Thymus (tissue), 11 donors: ENCODE measurements around the gene ADAMTS19. TPM values are rescaled to one million over a fixed set of nuclear protein-coding genes. Genes with fewer than 3 reads are reported as not detected.

ENCODE experiments used
- DNase-seq, 9 donors: peaks; one replicate each; pipeline ENCODE4 v3.0.0-alpha.2; 2013; ENCODE audit warnings: low spot score in 9 of 9, low read depth in 6 of 9, missing footprints in 1 of 9
- H3K27ac ChIP-seq, 2 donors: one replicate each; pipeline ENCODE4 v1.5.1; 2013; ENCODE audit warnings: control low read depth in 1 of 2, low read depth in 1 of 2, low read length in 1 of 2, mild to moderate bottlenecking in 1 of 2, moderate library complexity in 1 of 2
- H3K27me3 ChIP-seq, 2 donors: one replicate each; pipeline ENCODE4 v1.5.1; 2013; ENCODE audit warnings: low read length in 1 of 2; ENCODE audit not compliant: control insufficient read depth in 2 of 2, insufficient read depth in 1 of 2
- H3K36me3 ChIP-seq, 2 donors: one replicate each; pipeline ENCODE4 v1.5.1; 2013; ENCODE audit warnings: low read length in 1 of 2, mild to moderate bottlenecking in 1 of 2, moderate library complexity in 1 of 2; ENCODE audit not compliant: control insufficient read depth in 2 of 2, insufficient read depth in 2 of 2
- H3K4me1 ChIP-seq, 2 donors: one replicate each; pipeline ENCODE4 v1.5.1; 2013; ENCODE audit warnings: low read length in 2 of 2; ENCODE audit not compliant: control insufficient read depth in 2 of 2, insufficient read depth in 2 of 2
- H3K4me3 ChIP-seq, 2 donors: one replicate each; pipeline ENCODE4 v1.5.1; 2013; ENCODE audit warnings: low read length in 2 of 2, control low read depth in 1 of 2, mild to moderate bottlenecking in 1 of 2
- H3K9me3 ChIP-seq, 2 donors: one replicate each; pipeline ENCODE4 v1.5.1; 2013; ENCODE audit warnings: low read length in 1 of 2, mild to moderate bottlenecking in 1 of 2; ENCODE audit not compliant: control insufficient read depth in 2 of 2, insufficient read depth in 1 of 2
- WGBS: extraction: QIAGEN DNeasy Blood & Tissue Kit; methylation state at CpG from one replicate; pipeline ENCODE4 v1.1.7; 2013; 5-methylcytosine and 5-hydroxymethylcytosine counted together
- polyA plus RNA-seq: library from polyadenylated mRNA; stranded (reverse); fragments of 200-250 nt; gene quantifications from one replicate; pipeline ENCODE4 v1.2.3, GENCODE V29; 2013
- total RNA-seq: library from RNA; stranded (reverse); fragments of 120-200 nt; gene quantifications from one replicate; pipeline ENCODE4 v1.2.4, GENCODE V29; 2013
- donor health status: healthy.

Gene ADAMTS19
- total and polyA plus RNA-seq, 2 donors: 0.09 to 0.76 TPM

- H3K27ac ChIP-seq: no peak overlapping the region
- no peaks in the 10 kb centered on the region for H3K9me3 ChIP-seq
- H3K27me3 ChIP-seq: no peaks in the 10 kb centered on the region
- no peaks in the 10 kb centered on the region for H3K36me3 ChIP-seq
- DNase-seq: no peak
- no peaks in the 10 kb centered on the region for H3K4me1 ChIP-seq
- H3K4me3 ChIP-seq: no peak overlapping the region
Measured at GRCh38 chr5:129499208-129499852, 39.2 kb downstream of the ADAMTS19 start.

GRCh38 chr5:129500101-129500500 lies 40.0 kb downstream of the ADAMTS19 start:
- Histone ChIP-seq H3K4me1 (no peaks in the 10 kb centered on the region), H3K36me3 (no peaks in the 10 kb centered on the region), H3K9me3 (no peaks in the 10 kb centered on the region), H3K4me3 (no peak overlapping the region), H3K27me3 (no peaks in the 10 kb centered on the region), H3K27ac (no peak overlapping the region)
- WGBS: 97% methylated on average over 3 of the region's 3 CpGs
- no peak for DNase-seq

GRCh38 chr5:129506086-129506485 lies 46.0 kb downstream of the ADAMTS19 start:
- no peak overlapping the region for H3K4me3 ChIP-seq
- H3K4me1 ChIP-seq: no peaks in the 10 kb centered on the region
- DNase-seq: no peak
- 96% methylated on average over 1 of the region's 1 CpG for WGBS
- H3K9me3 ChIP-seq: no peaks in the 10 kb centered on the region
- H3K27me3 ChIP-seq: no peaks in the 10 kb centered on the region
- H3K27ac ChIP-seq: no peak overlapping the region
- H3K36me3 ChIP-seq: no peaks in the 10 kb centered on the region

GRCh38 chr5:129506950-129507349 lies 46.9 kb downstream of the ADAMTS19 start:
- Histone ChIP-seq H3K27ac (no peak overlapping the region), H3K36me3 (no peaks in the 10 kb centered on the region), H3K27me3 (no peaks in the 10 kb centered on the region), H3K4me1 (no peaks in the 10 kb centered on the region), H3K9me3 (no peaks in the 10 kb centered on the region), H3K4me3 (no peak overlapping the region)
- DNase-seq: no peak

DNA sequence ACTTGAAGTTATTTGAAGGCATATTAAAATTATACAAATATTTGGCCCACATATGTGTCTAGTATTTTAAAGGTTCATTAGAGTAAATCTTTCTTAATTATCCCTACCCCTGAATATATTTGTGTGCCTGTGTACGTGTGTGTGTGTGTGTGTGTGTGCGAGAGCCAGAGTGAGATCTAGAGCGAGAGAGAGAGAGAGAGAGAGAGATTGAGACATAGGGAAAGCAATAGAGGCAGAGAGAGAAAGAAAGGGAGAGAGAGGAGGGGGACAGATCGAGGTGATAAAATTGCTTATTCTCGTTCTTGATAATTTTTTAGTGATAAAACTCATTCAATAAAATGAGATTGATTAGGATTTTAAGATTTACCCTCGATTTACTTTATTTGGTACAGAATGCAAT lies 47.4 kb downstream of the ADAMTS19 start:
- no peaks in the 10 kb centered on the region for H3K4me1 ChIP-seq
- no peak overlapping the region for H3K4me3 ChIP-seq
- no peaks in the 10 kb centered on the region for H3K9me3 ChIP-seq
- 90% methylated on average over 6 of the region's 6 CpGs for WGBS
- H3K27me3 ChIP-seq: no peaks in the 10 kb centered on the region
- no peak for DNase-seq
- no peak overlapping the region for H3K27ac ChIP-seq
- H3K36me3 ChIP-seq: no peaks in the 10 kb centered on the region

DNA sequence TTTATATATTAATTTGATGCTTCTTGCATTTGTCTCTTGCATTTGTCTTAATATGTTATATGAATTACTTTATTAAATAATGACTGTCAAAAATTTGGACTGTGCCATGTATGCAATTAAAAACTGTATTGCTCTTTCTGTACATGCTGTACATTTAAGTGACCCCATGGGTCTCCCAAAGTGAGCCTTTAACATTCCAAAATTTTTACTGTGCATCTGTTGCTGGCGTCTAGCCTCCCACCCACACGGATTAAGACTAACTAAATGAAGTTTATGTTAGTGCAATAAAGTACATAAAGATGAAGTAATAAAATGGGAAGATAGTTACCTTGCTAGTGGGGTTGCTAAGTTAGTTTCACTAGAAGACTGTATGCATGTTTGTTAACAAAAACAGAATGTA lies 48.5 kb downstream of the ADAMTS19 start:
- no peak for DNase-seq
- WGBS: 93% methylated on average over 2 of the region's 2 CpGs
- no peaks in the 10 kb centered on the region for H3K36me3 ChIP-seq
- H3K27me3 ChIP-seq: no peaks in the 10 kb centered on the region
- H3K27ac ChIP-seq: no peak overlapping the region
- no peaks in the 10 kb centered on the region for H3K9me3 ChIP-seq
- no peaks in the 10 kb centered on the region for H3K4me1 ChIP-seq
- no peak overlapping the region for H3K4me3 ChIP-seq

GRCh38 chr5:129509363-129509975 lies 49.4 kb downstream of the ADAMTS19 start:
- H3K9me3 ChIP-seq: no peaks in the 10 kb centered on the region
- H3K27ac ChIP-seq: no peak overlapping the region
- no peaks in the 10 kb centered on the region for H3K4me1 ChIP-seq
- no peak for DNase-seq
- WGBS: 95% methylated on average over 2 of the region's 2 CpGs
- H3K27me3 ChIP-seq: no peaks in the 10 kb centered on the region
- no peaks in the 10 kb centered on the region for H3K36me3 ChIP-seq
- H3K4me3 ChIP-seq: no peak overlapping the region

GRCh38 chr5:129511291-129511690 lies 51.2 kb downstream of the ADAMTS19 start:
- Histone ChIP-seq H3K4me3 (no peak overlapping the region), H3K27ac (no peak overlapping the region), H3K36me3 (no peaks in the 10 kb centered on the region), H3K27me3 (no peaks in the 10 kb centered on the region), H3K4me1 (no peaks in the 10 kb centered on the region), H3K9me3 (no peaks in the 10 kb centered on the region)
- no peak for DNase-seq

DNA sequence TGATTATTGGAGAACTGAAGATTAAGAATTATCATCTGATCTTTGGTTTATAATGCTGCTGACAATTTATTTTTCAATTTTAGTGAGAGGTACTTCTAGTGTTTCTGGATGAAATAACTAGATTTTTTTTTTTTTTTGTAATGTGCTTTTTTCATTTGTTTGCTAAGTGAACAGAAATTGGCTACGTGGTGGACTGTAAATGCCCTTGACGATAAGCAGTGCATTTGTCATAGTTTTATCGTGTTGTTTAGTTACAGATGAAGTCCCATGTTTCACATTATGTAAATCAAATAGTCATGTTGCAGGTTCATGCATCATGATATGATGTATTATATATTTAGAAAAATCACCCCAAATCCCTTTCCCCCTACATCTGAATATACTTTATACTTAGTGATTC lies 81.0 kb downstream of the ADAMTS19 start:
- Histone ChIP-seq H3K4me3 (no peak overlapping the region), H3K9me3 (no peaks in the 10 kb centered on the region), H3K27me3 (no peaks in the 10 kb centered on the region), H3K4me1 (no peaks in the 10 kb centered on the region), H3K27ac (no peak overlapping the region), H3K36me3 (no peaks in the 10 kb centered on the region)
- 95% methylated on average over 3 of the region's 3 CpGs for WGBS
- DNase-seq: no peak
